ENCODE data around the gene ALDH3A1. TPM values are rescaled to one million over a fixed set of nuclear protein-coding genes. Genes with fewer than 3 reads are reported as not detected.

The ALDH3A1 gene
- total and polyA plus RNA-seq, 2 donors (not counting 3 experiments of a cell fraction or from before 2014, with no cell fraction given): 0.11 to 1.2 TPM

DNA sequence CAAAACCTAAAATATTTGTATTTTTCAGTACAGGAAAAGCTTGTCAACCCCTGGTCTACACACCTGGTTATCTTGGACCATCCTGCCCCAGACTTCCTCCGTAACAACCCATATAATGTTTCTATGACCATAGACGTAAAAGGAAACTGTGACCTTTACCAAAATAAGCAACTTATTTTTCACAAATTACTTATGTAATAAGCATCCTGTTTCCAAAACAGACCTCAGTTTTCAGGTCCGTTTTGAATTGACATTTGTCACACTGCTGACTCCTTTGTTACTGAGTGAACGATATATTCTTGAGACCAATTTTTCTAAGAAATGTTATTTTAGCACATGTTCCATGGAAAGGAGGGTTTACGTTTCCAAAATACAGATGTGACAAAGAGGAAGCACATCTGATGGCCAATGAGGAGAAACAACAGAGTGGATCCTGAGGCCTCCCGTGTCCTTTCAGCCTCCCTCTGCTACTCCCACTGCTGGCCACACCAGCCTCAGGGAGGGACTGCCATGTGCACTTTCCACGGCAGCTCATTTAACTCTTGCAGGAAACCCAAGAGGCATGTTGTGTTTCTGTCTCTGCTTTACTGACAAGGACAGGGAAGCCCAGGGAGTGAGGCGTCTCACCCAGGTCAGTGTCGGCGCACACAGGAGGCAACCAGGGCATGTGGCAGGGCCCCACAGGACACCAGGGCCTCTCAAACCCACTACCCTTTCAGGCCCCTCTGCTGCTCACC lies 20.1 kb upstream of the ALDH3A1 start:
- ChIA-PET CTCF (interaction anchor here (3.9 to 8.6 kb wide), 2 partner anchors 256 to 406 kb away, joined by 36 to 169 read pairs; partner anchors contain the start of gene B9D1), POLR2A (interaction anchor here (0.6 kb wide), 1 partner anchor 16 kb away, joined by 10 read pairs; no protein-coding TSS in a partner anchor)
- Histone ChIP-seq H4K20me1 (replicated peaks; ENCODE audit: control insufficient read depth, extremely low read depth, insufficient read depth, low read length) (no peaks in the 10 kb centered on the region), H3K4me2 (ENCODE audit: insufficient read depth, low read length) (no peak overlapping the region), H3K4me1 (ENCODE audit: control insufficient read depth, extremely low read depth, insufficient read depth, low read length) (peaks cover 5% of the 10 kb centered on the region), H3K27me3 (ENCODE audit: control insufficient read depth in 2 of 2, insufficient read depth in 2 of 2, low read length in 2 of 2) (no peaks in the 10 kb centered on the region), H3K9me3 (replicated peaks; ENCODE audit: control insufficient read depth, insufficient read depth, low read length) (no peaks in the 10 kb centered on the region), H3K9me1 (replicated peaks; ENCODE audit: control insufficient read depth, extremely low read depth, insufficient read depth, low read length) (no peaks in the 10 kb centered on the region), H3K27ac (ENCODE audit: insufficient read depth, low read depth, low read length) (no peak overlapping the region), H3K36me3 (ENCODE audit: control insufficient read depth in 2 of 2, extremely low read depth in 1 of 2, insufficient read depth in 2 of 2, low read length in 2 of 2) (no peaks in the 10 kb centered on the region), H2AFZ (ENCODE audit: low read depth, low read length) (no peak overlapping the region), H3K79me2 (ENCODE audit: control insufficient read depth, insufficient read depth, low read length) (no peaks in the 10 kb centered on the region), H3K9ac (replicated peaks; ENCODE audit: extremely low read depth, insufficient read depth, low read length) (no peak overlapping the region), H3K4me3 (replicated peaks in 1 of 3; ENCODE audit: insufficient read depth in 1 of 3, low read depth in 1 of 3, low read length in 3 of 3) (no peak overlapping the region)
- FAIRE-seq: no peak
- peak; percentile 74 for DNase-seq (ENCODE audit: low read depth, low spot score)
- no peak for TF ChIP-seq POLR2AphosphoS5 (IDR thresholded peaks at IDR 0.05; ENCODE audit: insufficient read depth, low read depth, low read length)
- no peak for TF ChIP-seq MYC (IDR thresholded peaks at IDR 0.05; ENCODE audit: low read depth, low read length)
- TF ChIP-seq, protein P1, sequence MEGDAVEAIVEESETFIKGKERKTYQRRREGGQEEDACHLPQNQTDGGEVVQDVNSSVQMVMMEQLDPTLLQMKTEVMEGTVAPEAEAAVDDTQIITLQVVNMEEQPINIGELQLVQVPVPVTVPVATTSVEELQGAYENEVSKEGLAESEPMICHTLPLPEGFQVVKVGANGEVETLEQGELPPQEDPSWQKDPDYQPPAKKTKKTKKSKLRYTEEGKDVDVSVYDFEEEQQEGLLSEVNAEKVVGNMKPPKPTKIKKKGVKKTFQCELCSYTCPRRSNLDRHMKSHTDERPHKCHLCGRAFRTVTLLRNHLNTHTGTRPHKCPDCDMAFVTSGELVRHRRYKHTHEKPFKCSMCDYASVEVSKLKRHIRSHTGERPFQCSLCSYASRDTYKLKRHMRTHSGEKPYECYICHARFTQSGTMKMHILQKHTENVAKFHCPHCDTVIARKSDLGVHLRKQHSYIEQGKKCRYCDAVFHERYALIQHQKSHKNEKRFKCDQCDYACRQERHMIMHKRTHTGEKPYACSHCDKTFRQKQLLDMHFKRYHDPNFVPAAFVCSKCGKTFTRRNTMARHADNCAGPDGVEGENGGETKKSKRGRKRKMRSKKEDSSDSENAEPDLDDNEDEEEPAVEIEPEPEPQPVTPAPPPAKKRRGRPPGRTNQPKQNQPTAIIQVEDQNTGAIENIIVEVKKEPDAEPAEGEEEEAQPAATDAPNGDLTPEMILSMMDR (IDR thresholded peaks at IDR 0.05; ENCODE audit: extremely low read depth in 1 of 2, insufficient read depth in 1 of 2, low read depth in 1 of 2, low read length in 2 of 2): no peak
- TF ChIP-seq FOS (IDR thresholded peaks at IDR 0.05; ENCODE audit: borderline replicate concordance, insufficient read depth, low read length): no peak
- TF ChIP-seq JUN (IDR thresholded peaks at IDR 0.05; ENCODE audit: borderline replicate concordance, insufficient read depth, insufficient read length, low read depth): no peak
- no peak for TF ChIP-seq EZH2 (IDR thresholded peaks at IDR 0.05; ENCODE audit: borderline replicate concordance, low read depth, low read length, severe bottlenecking)
- TF ChIP-seq, protein P2, sequence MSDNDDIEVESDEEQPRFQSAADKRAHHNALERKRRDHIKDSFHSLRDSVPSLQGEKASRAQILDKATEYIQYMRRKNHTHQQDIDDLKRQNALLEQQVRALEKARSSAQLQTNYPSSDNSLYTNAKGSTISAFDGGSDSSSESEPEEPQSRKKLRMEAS (IDR thresholded peaks at IDR 0.05; ENCODE audit: insufficient read depth, insufficient read length): no peak
- TF ChIP-seq GATA2 (IDR thresholded peaks at IDR 0.05; ENCODE audit: insufficient read depth, insufficient read length, low read depth, low read length): no peak
- no peak for TF ChIP-seq POLR2A (IDR thresholded peaks at IDR 0.05; ENCODE audit: low read depth, low read length)
- no TSS peak for BruUV-seq (replicated peaks)
- dilution Hi-C loops (cut with MboI; ENCODE audit: extremely low pct_ligation_motif_present, low sequenced_read_pairs) (no loop called here), intact Hi-C loops (cut with micrococcal nuclease) (loop anchor here (5.0 kb wide), 1 partner anchor 321 kb away; no protein-coding TSS in a partner anchor)

All from endothelial cell of umbilical vein (primary cell).